GM08714 (cell line): Measurements from ENCODE around the gene MARK3.

Experiments used
- H3K4me3 ChIP-seq: fragments of 200-500 bp; sonication (Bioruptor generic); 2 replicates; pipeline ENCODE4 v1.5.1; 2014; ENCODE audit warnings: mild to moderate bottlenecking, low read length, inconsistent platforms
- ZNF274 ChIP-seq: IDR thresholded peaks from 2 replicates; pipeline ENCODE4 v1.6.1; 2012; ENCODE audit warnings: mild to moderate bottlenecking, low read depth, low read length

Gene MARK3

GRCh38 chr14:103428723-103429556 lies 43.7 kb downstream of the MARK3 start:
- TF ChIP-seq ZNF274: no peak
- H3K4me3 ChIP-seq: no peak overlapping the region

GRCh38 chr14:103430358-103430757 lies 45.1 kb downstream of the MARK3 start:
- no peak for TF ChIP-seq ZNF274
- H3K4me3 ChIP-seq: no peak overlapping the region

GRCh38 chr14:103432627-103433026 lies 47.4 kb downstream of the MARK3 start:
- TF ChIP-seq ZNF274: no peak
- no peak overlapping the region for H3K4me3 ChIP-seq

GRCh38 chr14:103433916-103434563 lies 48.8 kb downstream of the MARK3 start:
- TF ChIP-seq ZNF274: no peak
- no peak overlapping the region for H3K4me3 ChIP-seq

- H3K4me3 ChIP-seq: no peak overlapping the region
- TF ChIP-seq ZNF274: no peak
Observed at GRCh38 chr14:103434868-103435442, 49.7 kb downstream of the MARK3 start.

GRCh38 chr14:103436533-103436932 lies 51.3 kb downstream of the MARK3 start:
- TF ChIP-seq ZNF274: no peak

GRCh38 chr14:103442288-103442687 lies 57.1 kb downstream of the MARK3 start:
- H3K4me3 ChIP-seq: no peak overlapping the region
- TF ChIP-seq ZNF274: no peak

More at GRCh38 chr14:103436533-103436932, 51.3 kb downstream of the MARK3 start:
- no peak overlapping the region for H3K4me3 ChIP-seq

GRCh38 chr14:103443111-103443510 lies 57.9 kb downstream of the MARK3 start:
- TF ChIP-seq ZNF274: no peak
- H3K4me3 ChIP-seq: no peak overlapping the region

- no peak for TF ChIP-seq ZNF274
Observed at GRCh38 chr14:103444837-103445524, 59.8 kb downstream of the MARK3 start.

GRCh38 chr14:103445806-103446205 lies 60.6 kb downstream of the MARK3 start:
- H3K4me3 ChIP-seq: no peak overlapping the region
- no peak for TF ChIP-seq ZNF274

More at GRCh38 chr14:103444837-103445524, 59.8 kb downstream of the MARK3 start:
- no peak overlapping the region for H3K4me3 ChIP-seq

- no peak overlapping the region for H3K4me3 ChIP-seq
- TF ChIP-seq ZNF274: no peak
Observed at GRCh38 chr14:103448097-103448496, 62.9 kb downstream of the MARK3 start.

- H3K4me3 ChIP-seq: no peak overlapping the region
Observed at GRCh38 chr14:103449634-103450161, 64.5 kb downstream of the MARK3 start.

GRCh38 chr14:103450416-103450815 lies 65.2 kb downstream of the MARK3 start:
- H3K4me3 ChIP-seq: no peak overlapping the region
- no peak for TF ChIP-seq ZNF274

More at GRCh38 chr14:103449634-103450161, 64.5 kb downstream of the MARK3 start:
- no peak for TF ChIP-seq ZNF274

GRCh38 chr14:103451401-103451800 lies 66.2 kb downstream of the MARK3 start:
- no peak for TF ChIP-seq ZNF274
- no peak overlapping the region for H3K4me3 ChIP-seq
